Upper lobe of right lung (tissue), 1 donor: ENCODE measurements around the gene COL4A4. TPM values are rescaled to one million over a fixed set of nuclear protein-coding genes. Genes with fewer than 3 reads are reported as not detected.

Experiments used
- ATAC-seq: fragments of 200-7000 bp; cut with Tn5 transposase; one replicate; pipeline ENCODE4 v1.9.1; 2020; ENCODE audit warnings: mild to moderate bottlenecking, moderate library complexity
- DNase-seq: peaks from one replicate; pipeline ENCODE4 v3.0.0-alpha.2; 2020
- H3K27ac ChIP-seq: fragments of 200-600 bp; one replicate; pipeline ENCODE4 v1.8.0; 2022
- H3K27me3 ChIP-seq: fragments of 200-600 bp; one replicate; pipeline ENCODE4 v1.8.0; 2022; ENCODE audit warnings: mild to moderate bottlenecking
- H3K36me3 ChIP-seq: fragments of 200-600 bp; one replicate; pipeline ENCODE4 v1.8.0; 2022
- H3K4me1 ChIP-seq: fragments of 200-600 bp; one replicate; pipeline ENCODE4 v1.8.0; 2022
- H3K4me3 ChIP-seq: fragments of 200-600 bp; one replicate; pipeline ENCODE4 v1.8.0; 2022; ENCODE audit warnings: mild to moderate bottlenecking
- H3K9me3 ChIP-seq: fragments of 200-600 bp; one replicate; pipeline ENCODE4 v1.8.0; 2022
- CTCF ChIP-seq: fragments of 200-600 bp; IDR thresholded peaks from one replicate; pipeline ENCODE4 v1.8.0; 2022; ENCODE audit warnings: antibody characterized with exemption
- intact Hi-C: fragments of 100-400 bp; cut with DNase I; formaldehyde crosslinking; loops from one replicate; pipeline ENCODE4 v1.11.0; 2022
- total RNA-seq: library from RNA; stranded (reverse); fragmentation: NEBNext Ultra II Directional; extraction: Animal tissue kit (Norgen Biotek cat#: 25700); gene quantifications from one replicate; pipeline ENCODE4 v1.2.1, GENCODE V29; 2021
- donor health status: DM: no; HTN: yes; CAD: no; lungs with severe emphysema.

COL4A4 gene
- total RNA-seq, 1 donor from 2014 or later, result 36.1 TPM

GRCh38 chr2:227201771-227202170 lies 37.8 kb upstream of the COL4A4 start:
- TF ChIP-seq CTCF, result no peak
- Histone ChIP-seq H3K27ac (no peak overlapping the region), H3K9me3 (no peaks in the 10 kb centered on the region), H3K4me3 (no peak overlapping the region), H3K27me3 (no peaks in the 10 kb centered on the region), H3K4me1 (no peaks in the 10 kb centered on the region), H3K36me3 (no peaks in the 10 kb centered on the region)
- ATAC-seq (no peak), DNase-seq (no peak)
- intact Hi-C loops, result no loop called here

GRCh38 chr2:227198866-227199265 lies 34.9 kb upstream of the COL4A4 start:
- intact Hi-C loops, result no loop called here
- Histone ChIP-seq H3K36me3 (no peaks in the 10 kb centered on the region), H3K27ac (no peak overlapping the region), H3K4me1 (no peaks in the 10 kb centered on the region), H3K27me3 (no peaks in the 10 kb centered on the region), H3K4me3 (no peak overlapping the region), H3K9me3 (no peaks in the 10 kb centered on the region)
- no peak for TF ChIP-seq CTCF
- DNase-seq (no peak), ATAC-seq (no peak)

GRCh38 chr2:227194219-227194618 lies 30.2 kb upstream of the COL4A4 start:
- DNase-seq (no peak), ATAC-seq (no peak)
- Histone ChIP-seq H3K9me3 (no peaks in the 10 kb centered on the region), H3K4me3 (no peak overlapping the region), H3K4me1 (no peaks in the 10 kb centered on the region), H3K36me3 (no peaks in the 10 kb centered on the region), H3K27ac (no peak overlapping the region), H3K27me3 (no peaks in the 10 kb centered on the region)
- intact Hi-C loops, result no loop called here
- no peak for TF ChIP-seq CTCF

- H3K4me3 ChIP-seq, result no peak overlapping the region
- intact Hi-C loops, result no loop called here
- TF ChIP-seq CTCF, result no peak
Measured at GRCh38 chr2:227192491-227192890, 28.5 kb upstream of the COL4A4 start.

GRCh38 chr2:227191367-227191766 lies 27.4 kb upstream of the COL4A4 start:
- Histone ChIP-seq H3K4me3 (no peak overlapping the region), H3K27ac (no peak overlapping the region), H3K4me1 (no peaks in the 10 kb centered on the region), H3K27me3 (no peaks in the 10 kb centered on the region), H3K36me3 (no peaks in the 10 kb centered on the region), H3K9me3 (no peaks in the 10 kb centered on the region)
- TF ChIP-seq CTCF, result no peak
- ATAC-seq, result no peak
- intact Hi-C loops, result no loop called here
- no peak for DNase-seq

More at GRCh38 chr2:227192491-227192890, 28.5 kb upstream of the COL4A4 start:
- H3K4me1 ChIP-seq, result no peaks in the 10 kb centered on the region
- no peak for ATAC-seq
- H3K9me3 ChIP-seq, result no peaks in the 10 kb centered on the region
- no peaks in the 10 kb centered on the region for H3K27me3 ChIP-seq
- no peaks in the 10 kb centered on the region for H3K36me3 ChIP-seq
- no peak overlapping the region for H3K27ac ChIP-seq
- DNase-seq, result no peak

- peak overlapping the region; percentile 20 for H3K27ac ChIP-seq
- no peak for TF ChIP-seq CTCF
- H3K4me1 ChIP-seq, result no peaks in the 10 kb centered on the region
- no peak overlapping the region for H3K4me3 ChIP-seq
- ATAC-seq (peak; percentile 69), DNase-seq (no peak)
- no peaks in the 10 kb centered on the region for H3K36me3 ChIP-seq
- H3K27me3 ChIP-seq, result no peaks in the 10 kb centered on the region
- no peaks in the 10 kb centered on the region for H3K9me3 ChIP-seq
- intact Hi-C loops, result no loop called here
Measured at GRCh38 chr2:227188292-227188691, 24.3 kb upstream of the COL4A4 start.
